Lung (tissue), 12 donors: ENCODE results near the gene CYP19A1. TPM values are rescaled to one million over a fixed set of nuclear protein-coding genes. Genes with fewer than 3 reads are reported as not detected.
A peak's percentile ranks its signal among the peaks of the same experiment; 100 is the strongest.

Experiments
- ATAC-seq: fragments of 200-7000 bp; cut with Tn5 transposase; one replicate; pipeline ENCODE4 v1.9.1; 2020; ENCODE audit warnings: moderate number of reproducible peaks; ENCODE audit not compliant: insufficient read depth, low FRiP score
- DNase-seq, 3 donors: peaks; one replicate each; pipeline ENCODE4 v3.0.0-alpha.2; 2013 to 2017
- H3K27ac ChIP-seq, 2 donors: one replicate each; pipeline ENCODE4 v1.5.1; 2013; ENCODE audit warnings: mild to moderate bottlenecking in 2 of 2, moderate library complexity in 2 of 2, control low read depth in 1 of 2, inconsistent platforms in 1 of 2, low read depth in 1 of 2, low read length in 1 of 2
- H3K27me3 ChIP-seq, 3 donors: one replicate each; pipeline ENCODE4 v1.5.1; 2013; ENCODE audit warnings: low read length in 2 of 3; ENCODE audit not compliant: control insufficient read depth in 3 of 3, insufficient read depth in 3 of 3
- H3K36me3 ChIP-seq, 4 donors: one replicate each; pipeline ENCODE4 v1.5.1; 2013; ENCODE audit warnings: low read length in 4 of 4, mild to moderate bottlenecking in 1 of 4, moderate library complexity in 1 of 4; ENCODE audit not compliant: control insufficient read depth in 4 of 4, insufficient read depth in 4 of 4
- H3K4me1 ChIP-seq, 5 donors: one replicate each; pipeline ENCODE4 v1.5.1; 2013; ENCODE audit warnings: low read length in 5 of 5, mild to moderate bottlenecking in 2 of 5, moderate library complexity in 1 of 5; ENCODE audit not compliant: control insufficient read depth in 5 of 5, insufficient read depth in 5 of 5
- H3K4me3 ChIP-seq: one replicate; pipeline ENCODE4 v1.5.1; 2013; ENCODE audit warnings: mild to moderate bottlenecking, control low read depth, moderate library complexity
- H3K9ac ChIP-seq, 2 donors: one replicate each; pipeline ENCODE4 v1.5.1; 2013; ENCODE audit warnings: low read length in 2 of 2, control low read depth in 1 of 2; ENCODE audit not compliant: insufficient read depth in 1 of 2
- H3K9me3 ChIP-seq, 4 donors: one replicate each; pipeline ENCODE4 v1.5.1; 2013; ENCODE audit warnings: low read length in 3 of 4, mild to moderate bottlenecking in 1 of 4, moderate library complexity in 1 of 4; ENCODE audit not compliant: control insufficient read depth in 4 of 4, insufficient read depth in 3 of 4
- CTCF ChIP-seq: IDR thresholded peaks from 2 replicates; pipeline ENCODE4 v1.5.1; 2012; ENCODE audit warnings: mild to moderate bottlenecking; ENCODE audit errors: control extremely low read depth, extremely low read depth
- WGBS, 2 donors: extraction: QIAGEN DNeasy Blood & Tissue Kit; methylation state at CpG; one replicate each; pipeline ENCODE4 v1.1.7; 2013; 5-methylcytosine and 5-hydroxymethylcytosine counted together
- polyA plus RNA-seq, 2 donors: library from polyadenylated mRNA; stranded (reverse); fragments of 200-250 nt; gene quantifications; one replicate each; pipeline ENCODE4 v1.2.1, GENCODE V29; 2013
- total RNA-seq, 2 donors: library from RNA; depleted of rRNA in 1 of 2; stranded (reverse); fragments of >200 nt in 1 of 2; gene quantifications; one replicate each; pipeline ENCODE4 v1.2.1, GENCODE V29; 2014 to 2021
- donor health status: control.
- donor health status: control.
- donor health status: Bipolar disorder and iron deficiency.
- donor health status: healthy.
- donor health status: DM: yes; HTN: yes; CAD: no.

Gene CYP19A1
- total and polyA plus RNA-seq, 4 donors = 0.37 to 9.6 (median 2.4) TPM

- Histone ChIP-seq H3K4me1 (no peaks in the 10 kb centered on the region), H3K4me3 (no peak overlapping the region), H3K9ac (no peak overlapping the region), H3K9me3 (no peaks in the 10 kb centered on the region), H3K27me3 (peaks cover 0 to 2% (median 0%) of the 10 kb centered on the region in 3 donors), H3K36me3 (no peaks in the 10 kb centered on the region), H3K27ac (no peak overlapping the region)
- DNase-seq (no peak), ATAC-seq (no peak)
- TF ChIP-seq CTCF = no peak
- 56 to 69% methylated on average over 14 of the region's 14 CpGs for WGBS, 2 donors
Observed at GRCh38 chr15:51234176-51234927, 104.0 kb downstream of the CYP19A1 start.

GRCh38 chr15:51232581-51232980 lies 105.8 kb downstream of the CYP19A1 start:
- Histone ChIP-seq H3K4me3 (no peak overlapping the region), H3K9me3 (no peaks in the 10 kb centered on the region), H3K27me3 (no peaks in the 10 kb centered on the region), H3K4me1 (no peaks in the 10 kb centered on the region), H3K36me3 (no peaks in the 10 kb centered on the region), H3K9ac (no peak overlapping the region), H3K27ac (no peak overlapping the region)
- WGBS, 2 donors = 88 to 90% methylated on average over 3 of the region's 3 CpGs
- no peak for DNase-seq
- TF ChIP-seq CTCF = no peak
- no peak for ATAC-seq

- WGBS, 2 donors = 44 to 55% methylated on average over 2 of the region's 2 CpGs
- no peak overlapping the region for H3K27ac ChIP-seq
- H3K4me3 ChIP-seq = no peak overlapping the region
- H3K27me3 ChIP-seq = no peaks in the 10 kb centered on the region
- DNase-seq (peak in 2 of 3 donors; percentile 63), ATAC-seq (no peak)
- H3K9me3 ChIP-seq = no peaks in the 10 kb centered on the region
- no peaks in the 10 kb centered on the region for H3K4me1 ChIP-seq
- no peak overlapping the region for H3K9ac ChIP-seq
- no peak for TF ChIP-seq CTCF
- no peaks in the 10 kb centered on the region for H3K36me3 ChIP-seq
Observed at GRCh38 chr15:51229907-51230330, 108.5 kb downstream of the CYP19A1 start.
